Measurements from ENCODE around the gene STRN.

DNA sequence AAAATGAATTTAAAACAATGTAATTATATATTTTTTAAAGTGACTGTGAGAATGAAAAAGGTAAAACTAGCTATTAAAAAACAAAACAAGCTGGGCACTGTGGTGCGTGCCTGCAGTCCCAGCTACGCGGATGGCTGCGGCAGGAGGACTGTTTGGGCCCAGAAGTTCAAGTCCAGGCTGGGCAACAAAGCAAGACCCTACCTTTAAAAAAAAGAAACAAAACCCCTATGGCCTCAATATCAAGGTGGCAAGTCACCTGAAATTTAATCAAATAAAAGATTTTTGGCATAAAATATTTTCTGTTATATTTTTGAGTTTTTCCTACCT, 46.9 kb upstream of the STRN start:
- TF ChIP-seq, protein P1, sequence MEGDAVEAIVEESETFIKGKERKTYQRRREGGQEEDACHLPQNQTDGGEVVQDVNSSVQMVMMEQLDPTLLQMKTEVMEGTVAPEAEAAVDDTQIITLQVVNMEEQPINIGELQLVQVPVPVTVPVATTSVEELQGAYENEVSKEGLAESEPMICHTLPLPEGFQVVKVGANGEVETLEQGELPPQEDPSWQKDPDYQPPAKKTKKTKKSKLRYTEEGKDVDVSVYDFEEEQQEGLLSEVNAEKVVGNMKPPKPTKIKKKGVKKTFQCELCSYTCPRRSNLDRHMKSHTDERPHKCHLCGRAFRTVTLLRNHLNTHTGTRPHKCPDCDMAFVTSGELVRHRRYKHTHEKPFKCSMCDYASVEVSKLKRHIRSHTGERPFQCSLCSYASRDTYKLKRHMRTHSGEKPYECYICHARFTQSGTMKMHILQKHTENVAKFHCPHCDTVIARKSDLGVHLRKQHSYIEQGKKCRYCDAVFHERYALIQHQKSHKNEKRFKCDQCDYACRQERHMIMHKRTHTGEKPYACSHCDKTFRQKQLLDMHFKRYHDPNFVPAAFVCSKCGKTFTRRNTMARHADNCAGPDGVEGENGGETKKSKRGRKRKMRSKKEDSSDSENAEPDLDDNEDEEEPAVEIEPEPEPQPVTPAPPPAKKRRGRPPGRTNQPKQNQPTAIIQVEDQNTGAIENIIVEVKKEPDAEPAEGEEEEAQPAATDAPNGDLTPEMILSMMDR (IDR thresholded peaks at IDR 0.05) = no peak
- no peak for TF ChIP-seq ZFX (IDR thresholded peaks at IDR 0.05; ENCODE audit: borderline replicate concordance)
